Measurements from ENCODE around the gene MTERF2.

Gene MTERF2

GRCh38 chr12:106960443-106960842 lies 26.5 kb downstream of the MTERF2 start:
- Histone ChIP-seq H3K4me1 (ENCODE audit: control insufficient read depth, insufficient read depth, low read length) (no peaks in the 10 kb centered on the region), H3K4me3 (ENCODE audit: low read length) (no peak overlapping the region), H3K27ac (ENCODE audit: low read depth, low read length) (no peak overlapping the region), H3K9ac (ENCODE audit: low read length) (no peak overlapping the region), H3K36me3 (ENCODE audit: control insufficient read depth, insufficient read depth, low read length) (no peaks in the 10 kb centered on the region), H3K27me3 (ENCODE audit: control insufficient read depth, insufficient read depth, low read length) (no peaks in the 10 kb centered on the region)

- H3K4me3 ChIP-seq (ENCODE audit: low read length), result peak overlapping the region; percentile 94
- H3K4me1 ChIP-seq (ENCODE audit: control insufficient read depth, insufficient read depth, low read length), result no peaks in the 10 kb centered on the region
- H3K36me3 ChIP-seq (ENCODE audit: control insufficient read depth, insufficient read depth, low read length), result no peaks in the 10 kb centered on the region
- H3K27ac ChIP-seq (ENCODE audit: low read depth, low read length), result no peak overlapping the region
- no peak overlapping the region for H3K9ac ChIP-seq (ENCODE audit: low read length)
- H3K27me3 ChIP-seq (ENCODE audit: control insufficient read depth, insufficient read depth, low read length), result no peaks in the 10 kb centered on the region
Observed at GRCh38 chr12:106957583-106957982, 29.4 kb downstream of the MTERF2 start.

- H3K27ac ChIP-seq (ENCODE audit: low read depth, low read length), result peak overlapping the region; percentile 98
- peak overlapping the region; percentile 98 for H3K9ac ChIP-seq (ENCODE audit: low read length)
- no peaks in the 10 kb centered on the region for H3K4me1 ChIP-seq (ENCODE audit: control insufficient read depth, insufficient read depth, low read length)
- no peaks in the 10 kb centered on the region for H3K36me3 ChIP-seq (ENCODE audit: control insufficient read depth, insufficient read depth, low read length)
- H3K27me3 ChIP-seq (ENCODE audit: control insufficient read depth, insufficient read depth, low read length), result no peaks in the 10 kb centered on the region
- peak overlapping the region; percentile 94 for H3K4me3 ChIP-seq (ENCODE audit: low read length)
Observed at GRCh38 chr12:106956048-106956578, 30.8 kb downstream of the MTERF2 start.

- no peaks in the 10 kb centered on the region for H3K36me3 ChIP-seq (ENCODE audit: control insufficient read depth, insufficient read depth, low read length)
- H3K27ac ChIP-seq (ENCODE audit: low read depth, low read length), result peak within 1 kb of the TSS; percentile 98
- peak within 1 kb of the TSS; percentile 98 for H3K9ac ChIP-seq (ENCODE audit: low read length)
- peak within 1 kb of the TSS; percentile 94 for H3K4me3 ChIP-seq (ENCODE audit: low read length)
- H3K4me1 ChIP-seq (ENCODE audit: control insufficient read depth, insufficient read depth, low read length), result no peaks in the 10 kb centered on the region
- no peaks in the 10 kb centered on the region for H3K27me3 ChIP-seq (ENCODE audit: control insufficient read depth, insufficient read depth, low read length)
Observed at GRCh38 chr12:106955377-106956047, 31.4 kb downstream of the MTERF2 start, which contains the start of gene TMEM263. TMEM263 (plus strand) TSS chr12:106955907; CDS start chr12:106967117, 11,210 bp downstream.

GRCh38 chr12:106954462-106955376 lies 32.2 kb downstream of the MTERF2 start:
- H3K9ac ChIP-seq (ENCODE audit: low read length), result peak overlapping the region; percentile 6
- no peaks in the 10 kb centered on the region for H3K27me3 ChIP-seq (ENCODE audit: control insufficient read depth, insufficient read depth, low read length)
- peak overlapping the region; percentile 98 for H3K27ac ChIP-seq (ENCODE audit: low read depth, low read length)
- H3K4me1 ChIP-seq (ENCODE audit: control insufficient read depth, insufficient read depth, low read length), result no peaks in the 10 kb centered on the region
- peak overlapping the region; percentile 94 for H3K4me3 ChIP-seq (ENCODE audit: low read length)
- H3K36me3 ChIP-seq (ENCODE audit: control insufficient read depth, insufficient read depth, low read length), result no peaks in the 10 kb centered on the region

GRCh38 chr12:106953352-106954250 lies 33.3 kb downstream of the MTERF2 start:
- Histone ChIP-seq H3K4me1 (ENCODE audit: control insufficient read depth, insufficient read depth, low read length) (no peaks in the 10 kb centered on the region), H3K27me3 (ENCODE audit: control insufficient read depth, insufficient read depth, low read length) (no peaks in the 10 kb centered on the region), H3K4me3 (ENCODE audit: low read length) (no peak overlapping the region), H3K9ac (ENCODE audit: low read length) (no peak overlapping the region), H3K36me3 (ENCODE audit: control insufficient read depth, insufficient read depth, low read length) (no peaks in the 10 kb centered on the region), H3K27ac (ENCODE audit: low read depth, low read length) (peak overlapping the region; percentile 98)

GRCh38 chr12:106950591-106950990 lies 36.4 kb downstream of the MTERF2 start:
- H3K4me3 ChIP-seq (ENCODE audit: low read length), result no peak overlapping the region
- no peaks in the 10 kb centered on the region for H3K4me1 ChIP-seq (ENCODE audit: control insufficient read depth, insufficient read depth, low read length)
- H3K36me3 ChIP-seq (ENCODE audit: control insufficient read depth, insufficient read depth, low read length), result no peaks in the 10 kb centered on the region
- no peaks in the 10 kb centered on the region for H3K27me3 ChIP-seq (ENCODE audit: control insufficient read depth, insufficient read depth, low read length)
- no peak overlapping the region for H3K27ac ChIP-seq (ENCODE audit: low read depth, low read length)
- no peak overlapping the region for H3K9ac ChIP-seq (ENCODE audit: low read length)

- H3K36me3 ChIP-seq (ENCODE audit: control insufficient read depth, insufficient read depth, low read length), result no peaks in the 10 kb centered on the region
- H3K27ac ChIP-seq (ENCODE audit: low read depth, low read length), result no peak overlapping the region
- no peaks in the 10 kb centered on the region for H3K27me3 ChIP-seq (ENCODE audit: control insufficient read depth, insufficient read depth, low read length)
- H3K4me3 ChIP-seq (ENCODE audit: low read length), result no peak overlapping the region
- no peak overlapping the region for H3K9ac ChIP-seq (ENCODE audit: low read length)
- H3K4me1 ChIP-seq (ENCODE audit: control insufficient read depth, insufficient read depth, low read length), result no peaks in the 10 kb centered on the region
Observed at GRCh38 chr12:106947461-106947860, 39.5 kb downstream of the MTERF2 start.

- no peaks in the 10 kb centered on the region for H3K4me1 ChIP-seq (ENCODE audit: control insufficient read depth, insufficient read depth, low read length)
- H3K4me3 ChIP-seq (ENCODE audit: low read length), result no peak overlapping the region
- no peaks in the 10 kb centered on the region for H3K27me3 ChIP-seq (ENCODE audit: control insufficient read depth, insufficient read depth, low read length)
- no peak overlapping the region for H3K9ac ChIP-seq (ENCODE audit: low read length)
- H3K36me3 ChIP-seq (ENCODE audit: control insufficient read depth, insufficient read depth, low read length), result no peaks in the 10 kb centered on the region
- no peak overlapping the region for H3K27ac ChIP-seq (ENCODE audit: low read depth, low read length)
Observed at GRCh38 chr12:106945261-106945851, 41.6 kb downstream of the MTERF2 start.

GRCh38 chr12:106942775-106943174 lies 44.2 kb downstream of the MTERF2 start:
- Histone ChIP-seq H3K27me3 (ENCODE audit: control insufficient read depth, insufficient read depth, low read length) (no peaks in the 10 kb centered on the region), H3K4me3 (ENCODE audit: low read length) (no peak overlapping the region), H3K36me3 (ENCODE audit: control insufficient read depth, insufficient read depth, low read length) (no peaks in the 10 kb centered on the region), H3K27ac (ENCODE audit: low read depth, low read length) (no peak overlapping the region), H3K4me1 (ENCODE audit: control insufficient read depth, insufficient read depth, low read length) (no peaks in the 10 kb centered on the region), H3K9ac (ENCODE audit: low read length) (no peak overlapping the region)

GRCh38 chr12:106941481-106942156 lies 45.3 kb downstream of the MTERF2 start:
- no peak overlapping the region for H3K27ac ChIP-seq (ENCODE audit: low read depth, low read length)
- H3K36me3 ChIP-seq (ENCODE audit: control insufficient read depth, insufficient read depth, low read length), result no peaks in the 10 kb centered on the region
- no peak overlapping the region for H3K9ac ChIP-seq (ENCODE audit: low read length)
- H3K27me3 ChIP-seq (ENCODE audit: control insufficient read depth, insufficient read depth, low read length), result no peaks in the 10 kb centered on the region
- no peak overlapping the region for H3K4me3 ChIP-seq (ENCODE audit: low read length)
- H3K4me1 ChIP-seq (ENCODE audit: control insufficient read depth, insufficient read depth, low read length), result no peaks in the 10 kb centered on the region

All from rectal smooth muscle tissue (tissue), 1 donor.